Hepatic stellate cell (primary cell): ENCODE data around the gene TCF25.
"Not testable (repeated sequence)": the region's sequence is repeated elsewhere in the genome, so short reads cannot be mapped to it uniquely, and the experiment has no call there.

Experiments
- DNase-seq: peaks from one replicate; pipeline ENCODE4 v3.0.0; 2011; ENCODE audit warnings: low spot score

Gene TCF25, protein sequence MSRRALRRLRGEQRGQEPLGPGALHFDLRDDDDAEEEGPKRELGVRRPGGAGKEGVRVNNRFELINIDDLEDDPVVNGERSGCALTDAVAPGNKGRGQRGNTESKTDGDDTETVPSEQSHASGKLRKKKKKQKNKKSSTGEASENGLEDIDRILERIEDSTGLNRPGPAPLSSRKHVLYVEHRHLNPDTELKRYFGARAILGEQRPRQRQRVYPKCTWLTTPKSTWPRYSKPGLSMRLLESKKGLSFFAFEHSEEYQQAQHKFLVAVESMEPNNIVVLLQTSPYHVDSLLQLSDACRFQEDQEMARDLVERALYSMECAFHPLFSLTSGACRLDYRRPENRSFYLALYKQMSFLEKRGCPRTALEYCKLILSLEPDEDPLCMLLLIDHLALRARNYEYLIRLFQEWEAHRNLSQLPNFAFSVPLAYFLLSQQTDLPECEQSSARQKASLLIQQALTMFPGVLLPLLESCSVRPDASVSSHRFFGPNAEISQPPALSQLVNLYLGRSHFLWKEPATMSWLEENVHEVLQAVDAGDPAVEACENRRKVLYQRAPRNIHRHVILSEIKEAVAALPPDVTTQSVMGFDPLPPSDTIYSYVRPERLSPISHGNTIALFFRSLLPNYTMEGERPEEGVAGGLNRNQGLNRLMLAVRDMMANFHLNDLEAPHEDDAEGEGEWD

DNA sequence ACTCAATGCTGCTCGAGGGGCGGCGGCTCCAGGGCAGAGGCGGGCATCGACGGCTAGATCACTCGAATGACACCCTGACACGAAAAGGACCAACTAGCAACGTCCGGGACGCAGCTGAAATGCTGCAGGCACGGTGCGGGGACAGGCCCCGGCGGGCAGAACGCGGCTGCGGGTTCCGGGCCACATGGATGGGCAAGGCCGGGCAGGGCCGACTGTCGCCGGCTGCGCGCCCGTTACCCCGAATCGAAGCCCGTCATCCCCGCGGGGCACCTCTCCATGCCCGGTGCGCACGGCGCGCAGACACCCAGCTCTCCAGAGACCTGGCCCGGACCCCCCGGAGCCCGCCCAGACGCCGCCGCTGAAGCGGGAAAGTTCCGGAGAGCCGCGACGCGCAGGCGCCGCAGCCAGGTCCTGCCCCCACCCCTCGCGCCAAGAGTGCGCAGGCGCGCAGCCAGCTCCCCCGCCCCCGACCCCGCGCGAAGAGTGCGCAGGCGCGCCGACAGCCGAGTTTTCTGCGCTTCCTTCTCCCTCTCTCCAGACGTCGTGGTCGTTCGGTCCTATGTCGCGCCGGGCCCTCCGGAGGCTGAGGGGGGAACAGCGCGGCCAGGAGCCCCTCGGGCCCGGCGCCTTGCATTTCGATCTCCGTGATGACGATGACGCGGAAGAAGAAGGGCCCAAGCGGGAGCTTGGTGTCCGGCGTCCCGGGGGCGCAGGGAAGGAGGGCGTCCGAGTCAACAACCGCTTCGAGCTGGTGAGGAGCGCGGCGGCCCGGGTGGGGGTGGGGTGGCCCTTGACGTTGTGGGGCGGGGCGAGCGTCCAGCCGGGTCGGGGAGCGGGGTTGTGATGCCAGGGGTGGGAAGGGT is at the start of gene TCF25:
TSS of gene TCF25 (plus strand) at position 484 of the 863 bp plus-strand sequence. CDS start at position 560, 76 bp downstream.
- peak; percentile 97 for DNase-seq

DNA sequence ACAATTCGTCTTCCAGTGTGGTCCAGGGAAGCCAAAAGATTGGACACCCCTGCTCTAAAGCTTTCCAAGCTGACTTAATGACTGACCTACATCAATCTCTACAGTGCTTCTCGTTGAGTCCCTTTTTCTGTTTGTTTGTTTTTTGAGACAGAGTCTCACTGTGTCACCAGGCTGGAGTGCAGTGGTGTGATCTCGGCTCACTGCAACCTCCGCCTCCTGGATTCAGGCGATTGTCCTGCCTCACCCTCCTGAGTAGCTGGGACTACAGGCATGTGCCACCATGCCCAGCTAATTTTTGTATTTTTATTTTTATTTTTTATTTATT is 49.6 kb upstream of the TCF25 start:
- DNase-seq: not testable (repeated sequence)

DNA sequence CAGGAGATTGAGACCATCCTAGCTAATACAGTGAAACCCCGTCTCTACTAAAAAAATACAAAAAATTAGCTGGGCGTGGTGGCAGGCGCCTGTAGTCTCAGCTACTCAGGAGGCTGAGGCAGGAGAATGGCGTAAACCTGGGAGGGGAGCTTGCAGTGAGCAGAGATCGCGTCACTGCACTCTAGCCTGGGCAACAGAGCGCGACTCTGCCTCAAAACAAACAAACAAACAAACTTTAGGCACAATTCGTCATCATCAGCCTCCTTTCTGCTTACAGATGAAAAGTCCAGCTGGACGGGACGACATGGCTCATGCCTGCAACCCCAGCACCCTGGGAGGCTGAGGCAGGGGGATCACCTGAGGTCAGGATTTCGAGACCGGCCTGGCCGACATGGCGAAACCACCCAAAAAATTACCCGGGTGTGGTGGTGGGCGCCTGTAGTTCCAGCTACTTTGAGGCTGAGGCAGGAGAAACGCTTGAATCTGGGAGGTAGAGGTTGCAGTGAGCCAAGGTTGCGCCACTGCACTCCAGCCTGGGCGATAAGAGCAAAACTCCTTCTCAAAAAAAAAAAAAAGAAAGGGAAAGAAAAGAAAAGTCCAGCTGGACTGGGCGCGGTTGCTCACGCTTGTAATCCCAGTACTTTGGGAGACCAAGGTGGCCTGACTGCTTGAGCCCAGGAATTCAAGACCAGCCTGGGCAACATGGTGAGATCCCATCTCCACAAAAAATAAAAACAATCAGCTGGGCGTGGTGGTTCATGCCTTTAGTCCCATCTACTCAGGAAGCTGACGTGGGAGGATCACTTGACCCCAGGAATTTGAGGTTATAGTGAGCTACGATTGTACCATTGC is 46.6 kb upstream of the TCF25 start:
- no peak for DNase-seq

DNA sequence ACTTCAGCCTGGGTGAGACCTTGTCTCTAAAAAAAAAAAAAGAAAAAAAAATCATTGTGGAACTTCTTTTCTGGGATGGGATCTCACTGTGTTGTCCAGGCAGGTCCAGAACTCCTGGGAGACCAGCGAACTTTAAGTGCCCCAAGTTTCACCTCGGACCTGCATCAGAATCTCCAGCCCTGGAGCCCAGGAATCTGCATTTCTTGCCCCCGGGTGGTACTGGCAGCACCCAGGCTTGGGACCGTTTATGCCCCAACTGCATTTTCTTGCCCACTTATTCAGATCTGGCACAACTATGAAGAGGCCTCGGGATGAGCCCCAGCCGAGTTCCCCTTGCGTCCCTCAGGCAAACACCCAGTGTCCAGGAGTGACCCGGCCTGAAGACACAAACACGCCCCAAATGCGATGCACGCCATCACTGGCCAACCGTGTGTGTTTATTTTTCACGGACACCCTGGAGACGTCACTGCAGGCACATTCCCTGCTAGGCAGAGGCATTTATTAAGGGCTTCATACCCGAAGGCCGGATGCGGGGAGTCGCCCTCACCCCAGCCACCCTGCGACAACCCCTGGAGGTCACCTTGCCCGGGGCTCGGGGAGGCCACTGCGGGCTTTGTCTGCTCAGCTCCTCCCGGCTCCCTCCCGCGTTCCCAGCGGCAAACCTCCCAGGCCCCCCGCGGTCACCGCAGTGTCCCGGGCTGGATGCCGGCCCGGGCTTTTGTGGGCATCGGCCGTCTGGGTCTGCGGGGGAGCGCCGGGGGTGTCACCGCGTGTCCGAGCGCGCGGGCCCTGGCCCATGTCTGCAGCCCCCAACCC is 45.8 kb upstream of the TCF25 start:
- DNase-seq: peak; percentile 73

DNA sequence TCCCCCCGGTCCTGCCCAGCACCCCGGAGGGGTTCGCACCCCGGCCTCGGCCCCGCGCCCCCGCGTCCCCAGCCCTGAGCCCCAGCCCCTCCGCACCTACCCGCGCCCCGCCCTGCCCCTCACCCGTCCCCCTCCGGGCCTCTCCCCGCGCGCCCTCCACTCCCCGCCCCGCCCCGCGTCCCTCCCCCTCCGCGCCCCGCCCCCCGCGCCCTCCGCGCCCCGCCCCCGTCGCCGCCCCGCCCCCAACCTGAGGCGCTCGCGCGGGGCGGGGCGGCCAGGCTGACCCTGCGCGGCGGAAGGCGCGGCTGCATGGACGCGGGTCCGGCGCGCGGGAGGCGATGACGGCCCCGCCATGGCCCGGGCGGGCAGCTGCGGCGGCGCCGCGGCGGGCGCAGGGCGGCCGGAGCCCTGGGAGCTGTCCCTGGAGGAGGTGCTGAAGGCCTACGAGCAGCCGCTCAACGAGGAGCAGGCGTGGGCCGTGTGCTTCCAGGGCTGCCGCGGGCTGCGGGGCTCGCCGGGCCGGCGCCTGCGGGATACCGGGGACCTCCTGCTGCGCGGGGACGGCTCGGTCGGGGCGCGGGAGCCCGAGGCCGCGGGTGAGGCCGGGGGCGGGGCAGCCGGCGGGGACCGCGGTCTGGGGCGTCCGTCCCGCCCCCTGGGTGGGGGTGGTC is 45.1 kb upstream of the TCF25 start, which contains the start of gene SPIRE2:
TSS of gene SPIRE2 (plus strand) at position 277 of the 671 bp plus-strand sequence. CDS start at position 353, 76 bp downstream.
- peak; percentile 76 for DNase-seq

DNA sequence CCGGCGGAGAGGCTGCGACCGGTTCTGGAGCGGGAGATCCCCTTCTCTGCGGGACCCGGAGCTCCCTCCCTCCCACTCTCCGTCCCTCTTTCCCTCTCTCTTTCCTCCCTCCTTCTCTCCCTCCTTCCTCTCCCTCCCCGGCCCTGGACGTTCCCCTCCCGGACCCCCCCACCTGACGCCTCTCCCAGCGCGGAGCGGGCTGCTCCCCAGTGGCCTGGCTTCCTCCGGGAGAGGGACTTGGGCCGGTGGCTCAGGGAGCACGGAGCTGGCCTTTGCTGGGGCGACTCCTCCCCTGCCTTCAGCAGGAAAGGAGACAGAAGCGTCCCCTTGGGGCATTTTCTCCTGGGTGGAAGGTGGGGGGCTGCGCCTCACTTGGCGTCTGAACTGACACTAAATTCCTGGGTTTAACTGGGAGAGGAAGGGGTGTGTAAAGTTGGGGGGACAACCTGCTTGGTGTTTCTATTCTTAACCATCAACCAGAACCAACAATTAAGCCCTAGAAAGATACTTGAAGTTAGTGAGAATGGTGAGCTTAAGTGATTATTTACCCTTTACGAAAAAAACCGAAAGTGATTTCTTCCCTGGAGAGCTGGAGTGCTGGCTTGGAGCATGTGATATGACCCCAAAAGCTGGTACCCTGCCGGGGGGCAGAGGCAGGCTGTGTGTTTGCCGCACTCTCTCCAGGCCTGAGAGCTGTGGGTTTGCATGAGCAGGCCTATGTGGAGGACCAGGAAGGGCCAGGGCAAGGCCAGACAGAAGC is 44.3 kb upstream of the TCF25 start:
- DNase-seq: no peak

DNA sequence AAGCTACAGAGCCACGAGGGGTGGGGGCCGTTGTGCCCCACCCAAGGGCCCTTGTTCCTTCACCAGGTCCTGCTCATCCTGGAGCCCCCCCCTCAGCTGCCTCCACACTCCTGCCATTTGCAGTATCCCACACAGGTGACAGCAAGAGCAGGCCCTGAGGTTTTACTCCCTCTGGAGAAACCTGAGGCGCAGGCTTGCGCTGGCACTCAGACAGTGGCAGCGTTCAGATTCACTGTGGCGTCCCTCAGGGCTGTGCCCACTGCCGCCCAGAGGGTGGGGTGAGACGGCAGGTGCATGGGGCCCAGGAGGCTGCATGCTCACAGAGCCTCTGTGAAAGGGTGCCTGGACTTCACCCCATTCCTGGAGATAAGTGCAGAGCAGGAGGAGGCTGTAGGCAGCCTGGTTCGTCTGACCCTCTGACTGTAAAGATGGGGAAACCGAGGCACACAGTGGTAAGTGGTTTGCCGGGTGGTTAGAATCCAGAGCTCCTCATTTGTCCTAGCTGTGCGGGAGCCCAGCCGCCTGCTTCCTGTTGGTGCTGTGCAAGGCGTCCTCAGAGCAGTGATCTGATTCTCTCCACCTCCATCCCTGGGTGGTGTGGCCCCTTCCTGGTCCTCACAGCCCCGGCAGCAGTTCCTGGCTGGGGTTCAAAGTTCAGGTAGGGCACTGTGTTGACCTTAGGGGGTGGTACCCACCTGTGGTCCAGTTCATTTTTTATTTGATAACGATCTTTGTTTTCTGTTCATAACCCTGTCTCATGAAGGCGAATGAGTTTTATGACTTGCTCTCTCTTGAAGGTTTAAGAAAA is 43.6 kb upstream of the TCF25 start:
- no peak for DNase-seq

DNA sequence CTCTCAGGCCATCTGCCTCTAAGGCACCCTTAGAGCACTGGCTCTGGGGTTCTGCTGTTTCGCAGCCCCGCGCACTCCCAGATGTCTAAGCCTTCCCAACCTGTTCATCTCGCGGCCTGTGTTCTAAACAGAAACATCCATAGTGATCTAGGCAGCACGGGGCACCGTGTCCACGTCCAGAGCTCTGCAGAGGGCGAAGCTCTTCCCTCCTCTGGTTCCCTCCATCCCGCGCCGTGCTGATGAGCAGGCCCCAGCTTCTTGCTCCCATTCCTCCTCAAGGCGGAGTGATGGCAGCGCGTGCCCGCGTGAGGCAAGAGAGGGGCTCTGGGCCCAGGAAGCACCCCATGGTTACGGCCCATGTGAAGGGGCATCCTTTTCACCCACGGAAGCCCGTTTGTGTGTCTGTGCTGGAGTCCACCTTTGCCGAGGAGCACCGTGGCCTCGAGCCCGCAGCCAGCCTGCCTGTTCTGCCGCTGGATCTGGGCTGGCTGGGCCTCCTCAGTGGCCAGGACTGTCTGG is 41.5 kb upstream of the TCF25 start:
- DNase-seq: no peak

DNA sequence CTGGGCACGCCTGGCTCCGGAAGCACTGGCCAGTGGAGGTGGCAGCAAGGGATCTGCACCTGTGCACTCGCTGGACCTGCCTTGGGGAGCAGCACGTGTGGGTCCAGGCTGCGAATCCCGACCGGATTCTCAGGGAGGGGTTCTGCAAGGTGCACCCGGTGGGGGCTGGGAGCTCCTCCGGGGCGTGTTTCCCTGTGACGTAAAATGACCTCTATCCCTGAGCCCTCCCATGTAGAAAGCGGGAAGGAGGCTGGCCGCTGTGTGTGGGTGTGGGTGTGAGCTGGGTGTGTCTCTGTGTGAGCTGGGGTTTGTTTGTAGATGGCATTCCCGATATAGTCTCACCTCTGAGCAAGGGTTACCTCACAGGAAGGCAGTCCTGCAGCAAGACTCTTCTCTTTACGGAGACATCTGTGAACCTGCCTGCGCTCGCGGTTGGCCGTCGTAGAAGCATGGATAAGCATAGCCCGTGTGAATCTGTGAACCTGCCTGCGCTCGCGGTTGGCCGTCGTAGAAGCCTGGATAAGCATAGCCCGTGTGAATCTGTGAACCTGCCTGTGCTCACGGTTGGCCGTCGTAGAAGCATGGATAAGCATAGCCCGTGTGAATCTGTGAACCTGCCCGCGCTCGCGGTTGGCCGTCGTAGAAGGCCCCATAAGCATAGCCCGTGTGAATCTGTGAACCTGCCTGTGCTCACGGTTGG is 39.6 kb upstream of the TCF25 start:
- not testable (repeated sequence) for DNase-seq

DNA sequence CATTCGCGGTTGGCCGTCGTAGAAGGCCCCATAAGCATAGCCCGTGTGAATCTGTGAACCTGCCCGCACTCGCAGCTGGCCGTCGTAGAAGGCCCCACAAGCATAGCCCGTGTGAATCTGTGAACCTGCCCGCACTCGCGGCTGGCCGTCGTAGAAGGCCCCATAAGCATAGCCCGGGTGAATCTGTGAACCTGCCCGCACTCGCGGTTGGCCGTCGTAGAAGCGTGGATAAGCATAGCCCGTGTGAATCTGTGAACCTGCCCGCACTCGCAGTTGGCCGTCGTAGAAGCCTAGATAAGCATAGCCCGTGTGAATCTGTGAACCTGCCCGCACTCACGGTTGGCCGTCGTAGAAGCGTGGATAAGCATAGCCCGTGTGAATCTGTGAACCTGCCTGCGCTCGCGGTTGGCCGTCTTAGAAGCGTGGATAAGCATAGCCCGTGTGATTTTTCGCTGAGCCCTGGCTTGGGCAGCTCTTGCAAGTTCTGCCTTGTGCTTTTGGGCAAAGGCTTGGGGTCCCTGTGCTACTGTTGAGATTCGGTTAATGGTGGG is 38.5 kb upstream of the TCF25 start:
- DNase-seq: not testable (repeated sequence)

DNA sequence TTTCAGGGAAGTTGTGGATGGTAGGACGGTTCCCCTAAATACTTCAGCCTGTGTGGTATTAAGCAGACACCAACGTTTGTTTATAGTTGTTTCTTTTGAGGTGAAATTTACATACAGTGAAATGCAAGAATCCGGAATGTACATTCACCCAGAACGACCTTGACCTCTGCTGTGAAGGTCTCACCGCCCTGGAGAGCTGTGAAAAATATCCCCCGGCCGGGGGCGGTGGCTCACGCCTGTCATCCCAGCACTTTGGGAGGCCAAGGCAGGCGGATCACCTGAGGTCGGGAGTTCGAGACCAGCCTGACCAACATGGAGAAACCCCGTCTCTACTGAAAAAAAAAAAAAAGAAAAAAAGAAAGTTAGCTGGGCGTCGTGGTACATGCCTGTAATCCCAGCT is 36.9 kb upstream of the TCF25 start:
- DNase-seq: not testable (repeated sequence)

DNA sequence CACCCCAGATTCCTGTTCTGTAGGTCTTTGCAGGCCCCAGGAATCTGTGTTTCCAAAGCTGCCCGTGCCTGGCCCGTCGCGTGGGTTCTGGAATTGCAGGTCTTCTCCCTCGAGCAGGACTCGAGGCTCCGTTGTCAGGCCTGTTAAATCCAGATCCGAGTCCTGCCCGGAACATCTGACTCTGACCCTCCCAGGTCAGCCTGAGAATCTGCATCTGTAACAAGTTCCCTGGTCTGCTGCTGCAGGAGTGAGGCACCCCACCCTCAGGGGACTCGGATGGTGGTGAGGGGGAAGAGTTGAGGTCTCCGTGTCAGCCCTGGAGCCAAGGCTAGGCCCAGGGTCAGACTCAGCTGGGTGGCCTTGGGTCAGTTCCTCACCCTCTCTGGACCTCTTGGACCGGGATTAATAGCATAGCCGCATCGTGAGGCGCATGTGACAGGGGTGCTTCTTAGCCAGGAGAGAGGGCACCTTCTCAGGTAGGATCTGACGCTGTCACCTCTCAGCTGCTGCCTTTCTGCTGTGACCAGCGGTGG is 36.3 kb upstream of the TCF25 start:
- no peak for DNase-seq

DNA sequence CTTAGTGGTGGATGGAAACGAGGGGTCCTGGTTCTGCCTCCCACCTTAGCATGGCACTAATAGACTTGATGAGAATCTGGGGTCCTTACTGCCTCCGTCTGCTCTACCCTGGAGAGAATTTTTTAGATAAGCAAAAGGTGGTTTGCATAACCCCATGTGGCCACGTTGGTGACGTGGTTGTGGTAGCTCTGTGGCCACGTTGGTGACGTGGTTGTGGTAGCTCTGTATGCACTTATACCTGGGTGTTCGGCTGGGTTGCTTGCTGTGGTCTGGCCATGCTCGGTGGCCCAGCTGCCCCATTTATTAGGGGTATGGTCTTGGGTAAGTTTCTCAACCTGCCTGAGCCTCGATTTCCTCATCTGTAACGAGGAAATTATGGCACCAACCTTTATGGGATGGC is 32.1 kb upstream of the TCF25 start:
- no peak for DNase-seq

DNA sequence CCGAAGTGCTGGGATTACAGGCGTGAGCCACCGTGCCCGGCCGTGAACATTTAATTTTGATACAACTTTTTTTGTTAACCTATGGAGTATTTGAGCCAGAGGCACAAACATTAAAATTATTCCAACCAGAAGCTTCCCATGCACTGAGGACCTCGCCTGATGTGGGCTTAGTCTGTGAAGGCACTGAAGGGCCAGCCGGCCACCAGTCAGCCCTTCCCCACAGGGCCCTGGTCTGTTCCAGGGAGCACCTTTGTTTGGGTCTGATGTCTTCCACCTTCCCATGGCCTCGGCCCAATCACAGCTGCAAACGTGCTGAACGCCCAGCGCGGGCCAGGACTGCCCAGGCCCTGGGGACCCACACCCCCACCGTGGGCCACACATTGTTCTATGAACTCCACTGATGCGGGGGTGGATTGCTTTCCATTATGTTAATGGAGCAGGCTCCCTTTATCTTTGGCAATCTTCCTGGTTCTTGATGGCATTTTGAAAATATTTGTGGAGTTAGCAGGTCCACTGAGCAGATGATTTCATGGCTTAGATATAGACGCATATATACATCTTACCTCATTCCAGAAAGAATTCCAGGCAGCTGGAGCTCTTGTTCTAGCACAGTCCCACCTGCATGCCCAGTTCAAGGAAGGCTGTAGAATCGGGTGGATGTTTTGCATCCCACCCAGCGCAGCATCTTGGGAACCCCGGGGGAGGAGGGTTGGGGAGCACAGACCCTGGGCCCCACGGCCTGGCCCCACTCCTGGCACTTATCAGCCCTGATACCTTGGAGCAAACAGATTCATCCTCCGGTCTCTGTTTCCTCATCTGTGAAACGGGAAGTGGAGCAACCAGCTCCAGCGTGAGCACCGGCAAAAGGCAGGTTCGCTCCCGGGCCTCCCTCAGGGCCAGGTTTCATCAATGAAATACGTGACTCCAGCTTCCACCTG is 30.7 kb upstream of the TCF25 start:
- DNase-seq: peak; percentile 57

DNA sequence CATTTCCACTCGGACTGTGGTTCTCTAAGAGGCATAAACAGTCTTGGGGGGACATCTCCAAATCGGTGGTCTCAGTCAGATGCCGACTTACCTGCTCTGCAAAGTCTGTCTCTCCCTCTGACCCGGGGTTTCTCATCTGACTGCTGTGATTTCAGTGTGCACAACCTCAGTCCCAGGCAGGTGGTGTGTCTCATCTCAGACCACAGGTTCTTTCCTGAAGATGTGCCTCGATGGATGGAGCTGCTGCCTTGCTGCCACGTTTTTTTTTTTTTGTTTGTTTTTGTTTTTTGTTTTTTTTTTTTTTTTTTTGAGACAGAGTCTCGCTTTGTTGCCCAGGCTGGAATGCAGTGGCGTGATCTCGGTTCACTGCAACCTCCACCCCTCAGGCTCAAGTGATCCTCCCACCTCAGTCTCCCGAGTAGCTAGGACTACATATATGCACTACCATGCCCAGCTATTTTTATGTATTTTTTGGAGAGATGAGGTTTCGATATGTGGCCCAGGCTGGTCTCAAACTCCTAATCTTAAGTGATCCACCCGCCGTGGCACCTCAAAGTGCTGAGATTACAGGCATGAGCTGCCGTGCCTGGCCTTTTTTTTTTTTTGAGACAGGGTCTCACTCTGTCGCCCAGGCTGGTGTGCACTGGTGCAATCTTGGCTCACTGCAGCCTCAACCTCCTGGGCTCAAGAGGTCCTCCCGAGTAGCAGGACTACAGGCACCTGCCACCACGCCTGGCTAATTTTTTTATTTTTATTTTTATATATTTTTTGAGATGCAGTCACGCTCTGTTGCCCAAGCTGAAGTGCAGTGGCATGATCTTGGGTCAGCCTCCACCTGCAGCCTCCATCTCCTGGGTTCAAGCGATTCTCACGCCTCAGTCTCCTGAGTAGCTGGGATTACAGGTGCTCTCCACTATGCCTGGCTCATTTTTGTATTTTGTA is 29.7 kb upstream of the TCF25 start:
- no peak for DNase-seq
